HFFc6 (cell line): ENCODE measurements around the gene HES4. TPM values are rescaled to one million over a fixed set of nuclear protein-coding genes. Genes with fewer than 3 reads are reported as not detected.
A peak's percentile ranks its signal among the peaks of the same experiment; 100 is the strongest.
"Not testable (repeated sequence)": the region's sequence is repeated elsewhere in the genome, so short reads cannot be mapped to it uniquely, and the experiment has no call there.

Source experiments
- DNase-seq: peaks from one replicate; pipeline ENCODE4 v3.0.0-alpha.2; 2018
- H3K27ac Mint-ChIP-seq: 2 replicates; pipeline ENCODE4 v1.8.0; 2020; ENCODE audit warnings: mild to moderate bottlenecking, mixed read lengths
- H3K27me3 Mint-ChIP-seq: 2 replicates; pipeline ENCODE4 v1.8.0; 2021; ENCODE audit warnings: mild to moderate bottlenecking, moderate library complexity, mixed read lengths; ENCODE audit not compliant: insufficient read depth
- H3K36me3 Mint-ChIP-seq: 2 replicates; pipeline ENCODE4 v1.8.0; 2021; ENCODE audit warnings: low read depth, mixed read lengths
- H3K4me1 Mint-ChIP-seq: 2 replicates; pipeline ENCODE4 v1.8.0; 2020; ENCODE audit warnings: low read depth, mixed read lengths
- H3K4me3 Mint-ChIP-seq: 2 replicates; pipeline ENCODE4 v1.8.0; 2020; ENCODE audit warnings: mild to moderate bottlenecking, moderate library complexity, mixed read lengths
- H3K9me3 Mint-ChIP-seq: 2 replicates; pipeline ENCODE4 v1.8.0; 2020; ENCODE audit warnings: mild to moderate bottlenecking, mixed read lengths
- CTCF ChIP-seq: fragments of 200-600 bp; sonication (generic); IDR thresholded peaks from 2 replicates; pipeline ENCODE4 v1.5.0; 2021; ENCODE audit warnings: antibody characterized with exemption, mild to moderate bottlenecking
- total RNA-seq, 6 experiments: library from RNA; stranded (reverse); fragmentation: NEBNext Ultra II Directional; extraction: Animal tissue kit (Norgen Biotek cat#: 25700); gene quantifications; 2 replicates in 1 of 6; 3 replicates in 5 of 6; pipeline ENCODE4 v1.2.3, GENCODE V29; 2021

Gene HES4
- total RNA-seq, 6 experiments from 2014 or later: 14.1 to 17.4 (median 15.6) TPM

GRCh38 chr1:1033009-1033587, 33.2 kb upstream of the HES4 start:
- no peak overlapping the region for H3K4me3 Mint-ChIP-seq

GRCh38 chr1:1032424-1032823, 32.5 kb upstream of the HES4 start:
- H3K27me3 Mint-ChIP-seq: peaks cover 4% of the 10 kb centered on the region
- H3K9me3 Mint-ChIP-seq: no peaks in the 10 kb centered on the region
- H3K4me1 Mint-ChIP-seq: peaks cover 8% of the 10 kb centered on the region; the same call in 1 of the 2 replicates
- DNase-seq: no peak
- no peaks in the 10 kb centered on the region for H3K36me3 Mint-ChIP-seq
- TF ChIP-seq CTCF: no peak
- H3K4me3 Mint-ChIP-seq: peak overlapping the region; percentile 13; the same call in 1 of the 2 replicates
- H3K27ac Mint-ChIP-seq: peak overlapping the region; percentile 2; the same call in 1 of the 2 replicates

More at GRCh38 chr1:1033009-1033587, 33.2 kb upstream of the HES4 start:
- no peaks in the 10 kb centered on the region for H3K9me3 Mint-ChIP-seq
- DNase-seq: peak; percentile 50
- peaks cover 8% of the 10 kb centered on the region; the same call in 1 of the 2 replicates for H3K4me1 Mint-ChIP-seq
- peak; percentile 89 for TF ChIP-seq CTCF
- no peaks in the 10 kb centered on the region for H3K36me3 Mint-ChIP-seq
- H3K27me3 Mint-ChIP-seq: peaks cover 4% of the 10 kb centered on the region
- no peak overlapping the region for H3K27ac Mint-ChIP-seq

GRCh38 chr1:1031659-1032235, 31.9 kb upstream of the HES4 start:
- Mint-ChIP-seq H3K27ac (peak overlapping the region; percentile 2; the same call in 1 of the 2 replicates), H3K27me3 (peaks cover 4% of the 10 kb centered on the region), H3K36me3 (no peaks in the 10 kb centered on the region), H3K4me1 (peaks cover 8% of the 10 kb centered on the region; the same call in 1 of the 2 replicates), H3K9me3 (no peaks in the 10 kb centered on the region), H3K4me3 (no peak overlapping the region)
- no peak for TF ChIP-seq CTCF
- DNase-seq: no peak

GRCh38 chr1:1030867-1031658, 31.2 kb upstream of the HES4 start:
- not testable (repeated sequence) for H3K27me3 Mint-ChIP-seq, H3K9me3 Mint-ChIP-seq, H3K4me1 Mint-ChIP-seq

GRCh38 chr1:1027791-1028190, 27.9 kb upstream of the HES4 start:
- Mint-ChIP-seq H3K27me3 (peaks cover 3% of the 10 kb centered on the region), H3K9me3 (no peaks in the 10 kb centered on the region), H3K36me3 (peaks cover 5% of the 10 kb centered on the region), H3K4me1 (peaks cover 15% of the 10 kb centered on the region), H3K4me3 (no peak overlapping the region), H3K27ac (no peak overlapping the region)
- DNase-seq: no peak
- TF ChIP-seq CTCF: no peak

More at GRCh38 chr1:1030867-1031658, 31.2 kb upstream of the HES4 start:
- H3K27ac Mint-ChIP-seq, DNase-seq, H3K4me3 Mint-ChIP-seq, H3K36me3 Mint-ChIP-seq: not testable (repeated sequence)
